ENCODE results near the gene MTNR1A.
"Not testable (repeated sequence)": the region's sequence is repeated elsewhere in the genome, so short reads cannot be mapped to it uniquely, and the experiment has no call there.

The MTNR1A gene

GRCh38 chr4:186545436-186545835 lies 9.9 kb downstream of the MTNR1A start:
- no peak overlapping the region for H3K27ac ChIP-seq (ENCODE audit: insufficient read depth in 1 of 2, low read depth in 1 of 2, low read length in 2 of 2, poor library complexity in 1 of 2, severe bottlenecking in 2 of 2)
- no peaks in the 10 kb centered on the region for H3K4me1 ChIP-seq (ENCODE audit: control extremely low read depth in 1 of 4, control insufficient read depth in 4 of 4, insufficient read depth in 4 of 4, low read length in 3 of 4)
- 89% methylated on average over 6 of the region's 7 CpGs for WGBS (ENCODE audit: insufficient coverage)
- no peak overlapping the region for H3K4me3 ChIP-seq (ENCODE audit: control insufficient read depth in 1 of 7, extremely low read depth in 1 of 7, insufficient read depth in 4 of 7, low read depth in 2 of 7, low read length in 6 of 7)
- H3K27me3 ChIP-seq (replicated peaks in 2 of 5; ENCODE audit: control insufficient read depth in 4 of 5, insufficient read depth in 5 of 5, low read length in 4 of 5), result no peaks in the 10 kb centered on the region
- no peak for DNase-seq
- ChIA-PET CTCF (no interaction called here), POLR2A (no interaction called here)
- H3K9me3 ChIP-seq (ENCODE audit: control extremely low read depth in 1 of 5, control insufficient read depth in 4 of 5, insufficient read depth in 2 of 5, low read depth in 1 of 5, low read length in 4 of 5), result peaks cover 0 to 3% (median 3%) of the 10 kb centered on the region in 5 experiments
- no peaks in the 10 kb centered on the region for H3K36me3 ChIP-seq (ENCODE audit: control insufficient read depth in 4 of 4, insufficient read depth in 4 of 4, low read length in 3 of 4)

GRCh38 chr4:186543206-186543605 lies 12.2 kb downstream of the MTNR1A start:
- DNase-seq, result no peak
- CTCF ChIA-PET, result no interaction called here
- POLR2A ChIA-PET, result no interaction called here
- Histone ChIP-seq H3K4me3 (ENCODE audit: control insufficient read depth in 1 of 7, extremely low read depth in 1 of 7, insufficient read depth in 4 of 7, low read depth in 2 of 7, low read length in 6 of 7) (no peak overlapping the region), H3K27ac (ENCODE audit: insufficient read depth in 1 of 2, low read depth in 1 of 2, low read length in 2 of 2, poor library complexity in 1 of 2, severe bottlenecking in 2 of 2) (no peak overlapping the region), H3K36me3 (ENCODE audit: control insufficient read depth in 4 of 4, insufficient read depth in 4 of 4, low read length in 3 of 4) (no peaks in the 10 kb centered on the region), H3K4me1 (ENCODE audit: control extremely low read depth in 1 of 4, control insufficient read depth in 4 of 4, insufficient read depth in 4 of 4, low read length in 3 of 4) (no peaks in the 10 kb centered on the region), H3K27me3 (replicated peaks in 2 of 5; ENCODE audit: control insufficient read depth in 4 of 5, insufficient read depth in 5 of 5, low read length in 4 of 5) (no peaks in the 10 kb centered on the region), H3K9me3 (ENCODE audit: control extremely low read depth in 1 of 5, control insufficient read depth in 4 of 5, insufficient read depth in 2 of 5, low read depth in 1 of 5, low read length in 4 of 5) (peaks cover 0 to 3% (median 3%) of the 10 kb centered on the region in 5 experiments)
- 92% methylated on average over 2 of the region's 2 CpGs for WGBS (ENCODE audit: insufficient coverage)

DNA sequence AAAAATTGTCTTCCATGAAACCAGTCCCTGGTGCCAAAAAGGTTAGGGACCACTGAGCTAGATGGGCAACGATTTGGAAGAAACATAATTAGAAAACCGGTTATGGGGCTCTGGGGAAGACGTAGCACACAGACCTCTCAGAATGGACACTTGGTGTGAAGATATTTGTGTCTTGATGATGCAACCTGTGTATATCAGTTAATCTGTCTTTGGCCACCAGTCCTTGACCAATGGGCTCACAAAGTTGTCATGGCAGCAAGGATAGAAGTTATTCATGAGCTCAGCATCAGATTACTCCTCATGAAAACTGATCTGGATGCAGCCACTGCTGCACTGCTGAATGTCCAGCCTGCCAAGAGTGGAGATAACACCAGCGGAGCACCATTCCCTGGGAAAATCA lies 13.6 kb downstream of the MTNR1A start:
- H3K36me3 ChIP-seq (ENCODE audit: control insufficient read depth in 4 of 4, insufficient read depth in 4 of 4, low read length in 3 of 4), result no peaks in the 10 kb centered on the region
- WGBS (ENCODE audit: insufficient coverage), result 93% methylated on average over 4 of the region's 4 CpGs
- no peak overlapping the region for H3K4me3 ChIP-seq (ENCODE audit: control insufficient read depth in 1 of 7, extremely low read depth in 1 of 7, insufficient read depth in 4 of 7, low read depth in 2 of 7, low read length in 6 of 7)
- POLR2A ChIA-PET, result no interaction called here
- H3K27me3 ChIP-seq (replicated peaks in 2 of 5; ENCODE audit: control insufficient read depth in 4 of 5, insufficient read depth in 5 of 5, low read length in 4 of 5), result no peaks in the 10 kb centered on the region
- DNase-seq, result no peak
- CTCF ChIA-PET, result no interaction called here
- no peak overlapping the region for H3K27ac ChIP-seq (ENCODE audit: insufficient read depth in 1 of 2, low read depth in 1 of 2, low read length in 2 of 2, poor library complexity in 1 of 2, severe bottlenecking in 2 of 2)
- no peaks in the 10 kb centered on the region for H3K4me1 ChIP-seq (ENCODE audit: control extremely low read depth in 1 of 4, control insufficient read depth in 4 of 4, insufficient read depth in 4 of 4, low read length in 3 of 4)
- H3K9me3 ChIP-seq (ENCODE audit: control extremely low read depth in 1 of 5, control insufficient read depth in 4 of 5, insufficient read depth in 2 of 5, low read depth in 1 of 5, low read length in 4 of 5), result peaks cover 0 to 3% (median 1%) of the 10 kb centered on the region in 5 experiments

DNA sequence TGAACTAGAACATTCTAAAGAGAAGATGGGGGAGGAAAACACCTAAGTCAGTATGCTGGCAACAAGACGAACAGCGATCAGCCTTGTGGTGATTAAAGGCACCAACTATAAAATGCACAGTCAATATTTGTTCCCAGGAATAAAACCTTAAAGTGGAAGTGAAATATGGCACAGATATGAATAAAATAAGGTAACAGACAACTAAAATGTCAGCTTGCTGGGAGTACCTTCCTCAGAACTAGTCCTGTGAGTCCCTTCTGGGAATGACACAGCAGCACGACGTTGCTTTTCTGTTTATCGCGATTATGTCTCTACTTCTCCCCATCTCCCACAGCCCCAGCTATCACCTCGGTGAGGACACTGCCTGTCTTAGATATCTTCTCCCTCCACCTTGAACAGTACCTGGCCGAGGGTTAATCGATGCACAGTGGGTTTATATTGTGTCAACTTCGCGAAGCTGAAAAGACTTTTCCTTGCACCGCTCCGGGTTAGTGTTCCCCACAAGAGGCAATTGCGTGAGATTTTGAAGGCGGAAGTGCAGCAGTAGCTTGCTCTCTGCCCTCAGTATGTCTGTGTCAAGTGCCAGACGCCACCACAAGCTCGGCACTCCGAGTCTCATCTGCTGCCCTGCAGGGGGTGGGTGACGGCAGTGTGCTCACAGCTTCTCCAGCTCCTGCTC lies 17.4 kb downstream of the MTNR1A start:
- no peak for DNase-seq
- H3K4me1 ChIP-seq (ENCODE audit: control extremely low read depth in 1 of 4, control insufficient read depth in 4 of 4, insufficient read depth in 4 of 4, low read length in 3 of 4), result no peaks in the 10 kb centered on the region
- ChIA-PET CTCF (no interaction called here), POLR2A (no interaction called here)
- H3K4me3 ChIP-seq (ENCODE audit: control insufficient read depth in 1 of 7, extremely low read depth in 1 of 7, insufficient read depth in 4 of 7, low read depth in 2 of 7, low read length in 6 of 7), result no peak overlapping the region
- 85% methylated on average over 19 of the region's 19 CpGs for WGBS (ENCODE audit: insufficient coverage)
- peaks cover 0 to 3% (median 0%) of the 10 kb centered on the region in 5 experiments for H3K9me3 ChIP-seq (ENCODE audit: control extremely low read depth in 1 of 5, control insufficient read depth in 4 of 5, insufficient read depth in 2 of 5, low read depth in 1 of 5, low read length in 4 of 5)
- no peaks in the 10 kb centered on the region for H3K27me3 ChIP-seq (replicated peaks in 2 of 5; ENCODE audit: control insufficient read depth in 4 of 5, insufficient read depth in 5 of 5, low read length in 4 of 5)
- H3K36me3 ChIP-seq (ENCODE audit: control insufficient read depth in 4 of 4, insufficient read depth in 4 of 4, low read length in 3 of 4), result no peaks in the 10 kb centered on the region
- H3K27ac ChIP-seq (ENCODE audit: insufficient read depth in 1 of 2, low read depth in 1 of 2, low read length in 2 of 2, poor library complexity in 1 of 2, severe bottlenecking in 2 of 2), result no peak overlapping the region

- H3K27me3 ChIP-seq (replicated peaks in 2 of 5; ENCODE audit: control insufficient read depth in 4 of 5, insufficient read depth in 5 of 5, low read length in 4 of 5), result no peaks in the 10 kb centered on the region
- no peaks in the 10 kb centered on the region for H3K4me1 ChIP-seq (ENCODE audit: control extremely low read depth in 1 of 4, control insufficient read depth in 4 of 4, insufficient read depth in 4 of 4, low read length in 3 of 4)
- no peak overlapping the region for H3K27ac ChIP-seq (ENCODE audit: insufficient read depth in 1 of 2, low read depth in 1 of 2, low read length in 2 of 2, poor library complexity in 1 of 2, severe bottlenecking in 2 of 2)
- DNase-seq, result no peak
- H3K36me3 ChIP-seq (ENCODE audit: control insufficient read depth in 4 of 4, insufficient read depth in 4 of 4, low read length in 3 of 4), result no peaks in the 10 kb centered on the region
- 98% methylated on average over 6 of the region's 10 CpGs for WGBS (ENCODE audit: insufficient coverage)
- ChIA-PET POLR2A (no interaction called here), CTCF (interaction anchor here (0.7 kb wide), 1 partner anchor 1664 kb away, joined by 3 read pairs; no protein-coding TSS in a partner anchor)
- H3K9me3 ChIP-seq (ENCODE audit: control extremely low read depth in 1 of 5, control insufficient read depth in 4 of 5, insufficient read depth in 2 of 5, low read depth in 1 of 5, low read length in 4 of 5), result peaks cover 0 to 3% (median 0%) of the 10 kb centered on the region in 5 experiments
- no peak overlapping the region for H3K4me3 ChIP-seq (ENCODE audit: control insufficient read depth in 1 of 7, extremely low read depth in 1 of 7, insufficient read depth in 4 of 7, low read depth in 2 of 7, low read length in 6 of 7)
These were observed 19.1 kb downstream of the MTNR1A start for GRCh38 chr4:186536285-186536684.

GRCh38 chr4:186534056-186534455 lies 21.3 kb downstream of the MTNR1A start:
- no peak overlapping the region for H3K4me3 ChIP-seq (ENCODE audit: control insufficient read depth in 1 of 7, extremely low read depth in 1 of 7, insufficient read depth in 4 of 7, low read depth in 2 of 7, low read length in 6 of 7)
- ChIA-PET POLR2A (no interaction called here), CTCF (no interaction called here)
- no peaks in the 10 kb centered on the region for H3K4me1 ChIP-seq (ENCODE audit: control extremely low read depth in 1 of 4, control insufficient read depth in 4 of 4, insufficient read depth in 4 of 4, low read length in 3 of 4)
- no peak for DNase-seq
- no peaks in the 10 kb centered on the region for H3K27me3 ChIP-seq (replicated peaks in 2 of 5; ENCODE audit: control insufficient read depth in 4 of 5, insufficient read depth in 5 of 5, low read length in 4 of 5)
- WGBS (ENCODE audit: insufficient coverage), result 97% methylated on average over 21 of the region's 21 CpGs
- no peaks in the 10 kb centered on the region for H3K9me3 ChIP-seq (ENCODE audit: control extremely low read depth in 1 of 5, control insufficient read depth in 4 of 5, insufficient read depth in 2 of 5, low read depth in 1 of 5, low read length in 4 of 5)
- H3K27ac ChIP-seq (ENCODE audit: insufficient read depth in 1 of 2, low read depth in 1 of 2, low read length in 2 of 2, poor library complexity in 1 of 2, severe bottlenecking in 2 of 2), result no peak overlapping the region
- no peaks in the 10 kb centered on the region for H3K36me3 ChIP-seq (ENCODE audit: control insufficient read depth in 4 of 4, insufficient read depth in 4 of 4, low read length in 3 of 4)

- H3K9me3 ChIP-seq (ENCODE audit: control extremely low read depth in 1 of 5, control insufficient read depth in 4 of 5, insufficient read depth in 2 of 5, low read depth in 1 of 5, low read length in 4 of 5); CTCF ChIA-PET; H3K27ac ChIP-seq (ENCODE audit: insufficient read depth in 1 of 2, low read depth in 1 of 2, low read length in 2 of 2, poor library complexity in 1 of 2, severe bottlenecking in 2 of 2); H3K36me3 ChIP-seq (ENCODE audit: control insufficient read depth in 4 of 4, insufficient read depth in 4 of 4, low read length in 3 of 4); H3K4me3 ChIP-seq (ENCODE audit: control insufficient read depth in 1 of 7, extremely low read depth in 1 of 7, insufficient read depth in 4 of 7, low read depth in 2 of 7, low read length in 6 of 7); DNase-seq; H3K27me3 ChIP-seq (replicated peaks in 2 of 5; ENCODE audit: control insufficient read depth in 4 of 5, insufficient read depth in 5 of 5, low read length in 4 of 5); H3K4me1 ChIP-seq (ENCODE audit: control extremely low read depth in 1 of 4, control insufficient read depth in 4 of 4, insufficient read depth in 4 of 4, low read length in 3 of 4); POLR2A ChIA-PET: not testable (repeated sequence)
- WGBS (ENCODE audit: insufficient coverage), result no CpG with 5 or more reads among the region's 4 CpGs
These were observed 31.4 kb downstream of the MTNR1A start for GRCh38 chr4:186523927-186524326.
